SK-N-SH (cell line): ENCODE measurements around the gene CPN2. TPM values are rescaled to one million over a fixed set of nuclear protein-coding genes. Genes with fewer than 3 reads are reported as not detected.
A peak's percentile ranks its signal among the peaks of the same experiment; 100 is the strongest.

Experiments used
- CTCF ChIA-PET: fragments of 300-600, 350-600 bp; formaldehyde crosslinking; extraction: SDS; loops from one replicate; lab custom pipeline; 2021; lab: Yijun Ruan, JAX
- POLR2A ChIA-PET: fragments of 350-600 bp; sonication (Branson Sonifier 250); formaldehyde crosslinking; extraction: SDS; loops from one replicate; lab custom pipeline; 2020; ENCODE audit warnings: antibody characterized with exemption, inconsistent platforms; lab: Yijun Ruan, JAX
- DNase-seq: peaks from one replicate; pipeline ENCODE4 v3.0.0; 2012
- H2AFZ ChIP-seq: fragments of 200-600 bp; sonication (generic); 2 replicates; pipeline ENCODE4 v1.8.1; 2016; ENCODE audit warnings: antibody characterized with exemption, mild to moderate bottlenecking, low read depth
- H3F3A ChIP-seq: fragments of 200-600 bp; sonication (generic); replicated peaks from 2 replicates; pipeline ENCODE3; 2016; ENCODE audit warnings: antibody characterized with exemption, mild to moderate bottlenecking; ENCODE audit not compliant: insufficient read depth
- H3K27ac ChIP-seq, 2 experiments: fragments of 200-500 bp in 1 of 2; fragments of 200-600 bp in 1 of 2; sonication (Bioruptor generic) in 1 of 2; sonication (generic), shearing (Covaris generic) in 1 of 2; 2 replicates each; pipeline versions ENCODE4 v1.5.1 to v1.6.1; 2014 to 2016; ENCODE audit warnings: low read depth in 2 of 2, inconsistent platforms in 1 of 2, low read length in 1 of 2, mild to moderate bottlenecking in 1 of 2, mixed read lengths in 1 of 2
- H3K27me3 ChIP-seq: fragments of 200-600 bp; sonication (generic), shearing (Covaris generic); 2 replicates; pipeline ENCODE4 v1.6.1; 2016; ENCODE audit warnings: mixed run types; ENCODE audit not compliant: insufficient read depth
- H3K36me3 ChIP-seq, 2 experiments: fragments of 200-500 bp in 1 of 2; fragments of 200-600 bp in 1 of 2; sonication (Bioruptor generic) in 1 of 2; sonication (generic) in 1 of 2; replicated peaks in 1 of 2; 2 replicates each; pipeline versions ENCODE3 to v1.5.1; 2014 to 2016; ENCODE audit warnings: low read length in 1 of 2, mild to moderate bottlenecking in 1 of 2; ENCODE audit not compliant: insufficient read depth in 2 of 2, control insufficient read depth in 1 of 2
- H3K4me1 ChIP-seq, 2 experiments: fragments of 200-500 bp in 1 of 2; fragments of 200-600 bp in 1 of 2; sonication (Bioruptor generic) in 1 of 2; sonication (generic), shearing (Covaris generic) in 1 of 2; 2 replicates each; pipeline versions ENCODE4 v1.5.1 to v1.6.1; 2014 to 2016; ENCODE audit warnings: low read depth in 1 of 2, low read length in 1 of 2, mixed run types in 1 of 2; ENCODE audit not compliant: insufficient read depth in 2 of 2, control insufficient read depth in 1 of 2
- H3K4me2 ChIP-seq: fragments of 200-600 bp; sonication (generic), shearing (Covaris generic); 2 replicates; pipeline ENCODE4 v1.6.1; 2017; ENCODE audit warnings: mixed run types
- H3K4me3 ChIP-seq, 2 experiments: fragments of 200-500 bp in 1 of 2; fragments of 200-600 bp in 1 of 2; sonication (Bioruptor generic) in 1 of 2; sonication (generic), shearing (Covaris generic) in 1 of 2; 2 replicates each; pipeline versions ENCODE4 v1.5.1 to v1.8.1; 2014 to 2016; ENCODE audit warnings: low read depth in 2 of 2, inconsistent platforms in 1 of 2, low read length in 1 of 2, mild to moderate bottlenecking in 1 of 2, mixed read lengths in 1 of 2, moderate library complexity in 1 of 2
- H3K79me2 ChIP-seq: fragments of 200-600 bp; sonication (generic); 2 replicates; pipeline ENCODE4 v1.8.1; 2017; ENCODE audit warnings: mild to moderate bottlenecking; ENCODE audit not compliant: insufficient read depth
- H3K9ac ChIP-seq: fragments of 200-600 bp; sonication (generic); 2 replicates; pipeline ENCODE4 v1.6.1; 2017; ENCODE audit warnings: mixed run types
- H3K9me2 ChIP-seq: fragments of 200-600 bp; sonication (generic); 2 replicates; pipeline ENCODE4 v1.6.1; 2017; ENCODE audit warnings: mixed run types
- H3K9me3 ChIP-seq: fragments of 200-600 bp; sonication (generic); 2 replicates; pipeline ENCODE4 v1.6.1; 2017; ENCODE audit warnings: mixed run types, mild to moderate bottlenecking, moderate library complexity
- H4K20me1 ChIP-seq: fragments of 200-600 bp; sonication (generic); 2 replicates; pipeline ENCODE4 v1.6.1; 2017; ENCODE audit warnings: mild to moderate bottlenecking, mixed run types; ENCODE audit not compliant: insufficient read depth
- FOSL2 ChIP-seq: IDR thresholded peaks from 2 replicates; pipeline ENCODE4 v1.4.0; 2012; ENCODE audit warnings: low read depth, mild to moderate bottlenecking, moderate library complexity, borderline replicate concordance
- GABPA ChIP-seq: IDR thresholded peaks from 2 replicates; pipeline ENCODE4 v1.4.0; 2012; ENCODE audit warnings: low read depth, mild to moderate bottlenecking
- GATA2 ChIP-seq: sonication (generic); formaldehyde crosslinking; IDR thresholded peaks from 2 replicates; pipeline ENCODE4 v1.5.0; 2020; ENCODE audit warnings: mild to moderate bottlenecking, missing genetic modification reagents
- MXI1 ChIP-seq: IDR thresholded peaks from 2 replicates; pipeline ENCODE4 v1.6.1; 2012; ENCODE audit warnings: mild to moderate bottlenecking, low read depth, low read length, improper control_type of control experiment
- RCOR1 ChIP-seq: fragments of 150-350 bp; IDR thresholded peaks from 2 replicates; pipeline ENCODE4 v1.6.1; 2017; ENCODE audit warnings: antibody characterized with exemption, low read length
- RFX5 ChIP-seq: IDR thresholded peaks from 2 replicates; pipeline ENCODE4 v1.6.1; 2012; ENCODE audit warnings: mild to moderate bottlenecking, improper control_type of control experiment, low read length
- SIN3A ChIP-seq: IDR thresholded peaks from 2 replicates; pipeline ENCODE4 v1.6.1; 2012; ENCODE audit warnings: low read depth, mild to moderate bottlenecking, low read length, moderate library complexity, borderline replicate concordance
- TAF1 ChIP-seq: IDR thresholded peaks from 2 replicates; pipeline ENCODE4 v1.6.1; 2012; ENCODE audit warnings: low read depth, mild to moderate bottlenecking, low read length, moderate library complexity, borderline replicate concordance
- YY1 ChIP-seq: IDR thresholded peaks from 2 replicates; pipeline ENCODE4 v1.4.0; 2012; ENCODE audit warnings: low read depth, mild to moderate bottlenecking
- WGBS: methylation state at CpG from one replicate; pipeline ENCODE4 v1.1.6; 2017; ENCODE audit warnings: low lambda C conversion rate; 5-methylcytosine and 5-hydroxymethylcytosine counted together
- polyA plus RNA-seq, 3 experiments: library from polyadenylated mRNA; depleted of rRNA; stranded (reverse); fragments of >200 nt; gene quantifications; 2 replicates each; pipeline ENCODE4 v1.2.3, GENCODE V29; 2012
- TF ChIP-seq, protein P1 (sequence below): fragments of 200-600 bp; sonication (generic); IDR thresholded peaks from 2 replicates; pipeline ENCODE4 v1.6.1; 2017; ENCODE audit warnings: antibody characterized with exemption, mild to moderate bottlenecking, moderate library complexity
- TF ChIP-seq, protein P2 (sequence below): fragments of 150-350 bp; IDR thresholded peaks from 2 replicates; pipeline ENCODE4 v1.6.1; 2017; ENCODE audit warnings: antibody characterized with exemption, low read length, low read depth, borderline replicate concordance
- TF ChIP-seq, protein P3 (sequence below): fragments of 150-350 bp; IDR thresholded peaks from 2 replicates; pipeline ENCODE4 v1.6.1; 2016; ENCODE audit warnings: mild to moderate bottlenecking, low read depth, low read length

CPN2 gene
- polyA plus RNA-seq, 1 of the 3 experiments (the other 2 are of a cell fraction) = not detected

DNA sequence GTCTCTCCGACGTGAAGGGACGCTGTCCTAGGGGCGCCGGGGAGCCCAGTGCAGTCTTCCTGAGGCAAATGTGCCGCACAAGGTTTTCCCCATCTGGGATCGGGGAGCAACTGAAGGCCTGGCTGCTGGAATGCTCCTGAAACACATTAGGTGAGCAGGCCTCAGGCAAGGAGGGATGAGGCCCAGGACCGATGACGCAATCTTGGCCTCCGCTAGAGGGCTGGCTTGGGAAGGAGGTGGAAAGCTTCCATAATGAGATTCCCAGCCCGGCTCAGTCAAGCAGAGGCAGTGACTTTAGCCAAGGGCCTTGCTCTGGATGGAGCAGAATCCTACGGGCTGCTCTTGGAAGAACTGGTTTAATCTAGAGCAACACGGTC lies 50.8 kb downstream of the CPN2 start:
- ChIA-PET POLR2A (no interaction called here), CTCF (interaction anchor here (1.0 to 3.4 kb wide), 4 partner anchors 11 to 89 kb away, joined by 3 to 17 read pairs (median 4); no protein-coding TSS in a partner anchor)
- TF ChIP-seq GABPA = no peak
- TF ChIP-seq, protein P1, sequence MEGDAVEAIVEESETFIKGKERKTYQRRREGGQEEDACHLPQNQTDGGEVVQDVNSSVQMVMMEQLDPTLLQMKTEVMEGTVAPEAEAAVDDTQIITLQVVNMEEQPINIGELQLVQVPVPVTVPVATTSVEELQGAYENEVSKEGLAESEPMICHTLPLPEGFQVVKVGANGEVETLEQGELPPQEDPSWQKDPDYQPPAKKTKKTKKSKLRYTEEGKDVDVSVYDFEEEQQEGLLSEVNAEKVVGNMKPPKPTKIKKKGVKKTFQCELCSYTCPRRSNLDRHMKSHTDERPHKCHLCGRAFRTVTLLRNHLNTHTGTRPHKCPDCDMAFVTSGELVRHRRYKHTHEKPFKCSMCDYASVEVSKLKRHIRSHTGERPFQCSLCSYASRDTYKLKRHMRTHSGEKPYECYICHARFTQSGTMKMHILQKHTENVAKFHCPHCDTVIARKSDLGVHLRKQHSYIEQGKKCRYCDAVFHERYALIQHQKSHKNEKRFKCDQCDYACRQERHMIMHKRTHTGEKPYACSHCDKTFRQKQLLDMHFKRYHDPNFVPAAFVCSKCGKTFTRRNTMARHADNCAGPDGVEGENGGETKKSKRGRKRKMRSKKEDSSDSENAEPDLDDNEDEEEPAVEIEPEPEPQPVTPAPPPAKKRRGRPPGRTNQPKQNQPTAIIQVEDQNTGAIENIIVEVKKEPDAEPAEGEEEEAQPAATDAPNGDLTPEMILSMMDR = no peak
- no peak for TF ChIP-seq YY1
- TF ChIP-seq, protein P2, sequence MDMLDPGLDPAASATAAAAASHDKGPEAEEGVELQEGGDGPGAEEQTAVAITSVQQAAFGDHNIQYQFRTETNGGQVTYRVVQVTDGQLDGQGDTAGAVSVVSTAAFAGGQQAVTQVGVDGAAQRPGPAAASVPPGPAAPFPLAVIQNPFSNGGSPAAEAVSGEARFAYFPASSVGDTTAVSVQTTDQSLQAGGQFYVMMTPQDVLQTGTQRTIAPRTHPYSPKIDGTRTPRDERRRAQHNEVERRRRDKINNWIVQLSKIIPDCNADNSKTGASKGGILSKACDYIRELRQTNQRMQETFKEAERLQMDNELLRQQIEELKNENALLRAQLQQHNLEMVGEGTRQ = no peak
- no peak for TF ChIP-seq MXI1
- TF ChIP-seq FOSL2 = no peak
- Histone ChIP-seq H3K4me2 (no peak overlapping the region), H3K4me3 (no peak overlapping the region), H3K9me3 (no peaks in the 10 kb centered on the region), H4K20me1 (no peaks in the 10 kb centered on the region), H2AFZ (no peak overlapping the region), H3K79me2 (no peaks in the 10 kb centered on the region), H3F3A (no peaks in the 10 kb centered on the region), H3K27ac (no peak overlapping the region), H3K9me2 (no peaks in the 10 kb centered on the region), H3K36me3 (no peaks in the 10 kb centered on the region), H3K4me1 (peaks cover 0 to 18% of the 10 kb centered on the region in 2 experiments; a peak in 1 of 4 replicates), H3K9ac (no peak overlapping the region), H3K27me3 (peaks cover 7% of the 10 kb centered on the region; the same call in 1 of the 2 replicates)
- no peak for DNase-seq
- 92% methylated on average over 11 of the region's 13 CpGs for WGBS

DNA sequence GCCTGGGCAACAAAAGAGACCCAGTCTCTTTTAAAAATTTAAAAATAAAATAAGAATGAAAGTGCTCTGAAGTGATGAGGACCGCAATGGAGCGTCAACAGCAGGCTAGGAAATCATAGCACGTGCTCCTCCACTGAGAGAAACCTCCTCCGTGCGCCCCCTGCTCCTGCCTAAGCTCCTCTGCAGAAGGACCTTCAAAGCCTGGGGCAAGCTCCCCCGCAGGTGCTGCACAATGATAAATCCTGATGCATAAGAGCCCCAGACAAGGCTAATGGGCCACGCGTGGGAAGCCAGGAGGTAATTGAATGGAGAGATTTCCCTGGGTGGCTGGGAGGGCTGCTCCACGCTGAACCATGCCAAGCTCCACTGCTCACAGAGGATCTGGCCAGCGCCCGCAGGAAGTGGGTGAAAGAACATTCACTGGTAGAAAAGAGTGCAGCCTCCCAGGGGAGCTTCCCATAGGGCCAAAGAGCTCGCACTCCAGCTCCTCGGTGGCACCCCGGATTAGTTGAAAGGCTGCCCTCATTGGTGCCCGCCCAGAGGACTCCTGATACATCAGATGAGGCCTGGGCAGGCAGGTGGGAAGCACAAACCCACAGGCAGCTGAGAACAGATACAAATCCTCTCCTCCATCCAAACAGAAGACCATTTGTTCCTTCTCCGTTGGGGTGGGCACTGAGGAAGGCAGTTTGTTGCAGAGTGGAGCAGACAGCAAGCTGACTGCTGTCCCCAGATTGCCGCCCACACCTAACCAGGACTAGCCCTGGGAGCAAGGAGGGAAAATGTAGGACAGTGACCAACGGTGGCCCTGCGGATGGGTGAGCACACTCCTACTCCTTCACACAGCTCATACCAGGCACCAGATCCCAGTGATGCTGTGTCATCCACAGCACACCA lies 52.5 kb downstream of the CPN2 start:
- H3K27me3 ChIP-seq = peaks cover 2% of the 10 kb centered on the region; the same call in 1 of the 2 replicates
- peak overlapping the region in 1 of 2 experiments; percentile 63; a peak in 2 of 4 replicates for H3K27ac ChIP-seq
- H3F3A ChIP-seq = no peaks in the 10 kb centered on the region
- no peaks in the 10 kb centered on the region for H3K36me3 ChIP-seq
- DNase-seq = peak; percentile 65
- H3K9ac ChIP-seq = no peak overlapping the region
- peaks cover 0 to 26% of the 10 kb centered on the region in 2 experiments; a peak in 2 of 4 replicates for H3K4me1 ChIP-seq
- POLR2A ChIA-PET = interaction anchor here (0.5 to 1.2 kb wide), 3 partner anchors 28 to 164 kb away, joined by 3 to 4 read pairs (median 3); no protein-coding TSS in a partner anchor
- no peak overlapping the region for H3K4me2 ChIP-seq
- H3K9me3 ChIP-seq = no peaks in the 10 kb centered on the region
- no peak overlapping the region for H3K4me3 ChIP-seq
- no peaks in the 10 kb centered on the region for H4K20me1 ChIP-seq
- H3K9me2 ChIP-seq = no peaks in the 10 kb centered on the region
- TF ChIP-seq SIN3A = no peak
- no peak for TF ChIP-seq RFX5
- TF ChIP-seq TAF1 = no peak
- no peak for TF ChIP-seq GATA2 (CRISPR knock-in tag)
- no peak for TF ChIP-seq RCOR1
- TF ChIP-seq, protein P3, sequence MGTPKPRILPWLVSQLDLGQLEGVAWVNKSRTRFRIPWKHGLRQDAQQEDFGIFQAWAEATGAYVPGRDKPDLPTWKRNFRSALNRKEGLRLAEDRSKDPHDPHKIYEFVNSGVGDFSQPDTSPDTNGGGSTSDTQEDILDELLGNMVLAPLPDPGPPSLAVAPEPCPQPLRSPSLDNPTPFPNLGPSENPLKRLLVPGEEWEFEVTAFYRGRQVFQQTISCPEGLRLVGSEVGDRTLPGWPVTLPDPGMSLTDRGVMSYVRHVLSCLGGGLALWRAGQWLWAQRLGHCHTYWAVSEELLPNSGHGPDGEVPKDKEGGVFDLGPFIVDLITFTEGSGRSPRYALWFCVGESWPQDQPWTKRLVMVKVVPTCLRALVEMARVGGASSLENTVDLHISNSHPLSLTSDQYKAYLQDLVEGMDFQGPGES = no peak
- H3K79me2 ChIP-seq = no peaks in the 10 kb centered on the region
- H2AFZ ChIP-seq = no peak overlapping the region
- CTCF ChIA-PET = interaction anchor here (0.6 to 3.4 kb wide), 7 partner anchors 11 to 681 kb away, joined by 3 to 17 read pairs (median 3); no protein-coding TSS in a partner anchor
- 89% methylated on average over 15 of the region's 19 CpGs for WGBS
